GM12878 (cell line): Measurements from ENCODE around the gene PIRT.

ENCODE experiments used
- BACH1 ChIP-seq: fragments of 450-650 bp; IDR thresholded peaks from 2 replicates; pipeline ENCODE4 v1.6.1; 2017; ENCODE audit warnings: mild to moderate bottlenecking, borderline replicate concordance
- EZH2 ChIP-seq: IDR thresholded peaks from 2 replicates; pipeline ENCODE4 v1.6.1; 2012; ENCODE audit warnings: low read depth, mild to moderate bottlenecking, control low read depth, inconsistent platforms, low read length, borderline replicate concordance; ENCODE audit not compliant: control insufficient read depth
- POLR2AphosphoS5 ChIP-seq: IDR thresholded peaks from 2 replicates; pipeline ENCODE4 v1.6.1; 2011; ENCODE audit warnings: mild to moderate bottlenecking, low read length, inconsistent platforms

DNA sequence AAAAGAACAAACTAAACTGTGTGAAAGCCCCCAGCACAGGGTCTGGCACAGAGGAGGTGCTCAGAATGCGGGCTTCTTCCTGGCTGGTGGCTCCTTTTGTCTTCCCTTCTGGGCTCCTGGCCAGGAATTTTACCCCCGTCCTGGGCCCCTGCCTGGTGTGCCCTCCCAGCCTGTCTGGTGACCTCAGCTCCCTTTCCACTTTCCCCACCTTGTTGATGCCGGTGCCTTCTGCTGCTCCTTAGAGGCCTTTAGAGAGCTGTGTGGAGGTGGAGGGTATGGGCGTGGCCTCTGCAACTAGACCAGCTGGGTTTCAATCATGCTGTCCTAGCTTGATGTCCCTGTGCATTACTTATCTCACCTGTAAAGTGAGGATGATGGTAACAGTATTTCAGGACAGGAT, 16.8 kb downstream of the PIRT start:
- TF ChIP-seq BACH1 (no peak), EZH2 (no peak), POLR2AphosphoS5 (no peak)
